Inflammatory macrophage treated with lipopolysaccharide for 1 hour (primary cell): ENCODE measurements around the gene CYTH4.

ENCODE experiments used
- DNase-seq, 2 donors: peaks; one replicate each; pipeline ENCODE4 v3.0.0-alpha.2; 2020 to 2022

CYTH4 gene

DNA sequence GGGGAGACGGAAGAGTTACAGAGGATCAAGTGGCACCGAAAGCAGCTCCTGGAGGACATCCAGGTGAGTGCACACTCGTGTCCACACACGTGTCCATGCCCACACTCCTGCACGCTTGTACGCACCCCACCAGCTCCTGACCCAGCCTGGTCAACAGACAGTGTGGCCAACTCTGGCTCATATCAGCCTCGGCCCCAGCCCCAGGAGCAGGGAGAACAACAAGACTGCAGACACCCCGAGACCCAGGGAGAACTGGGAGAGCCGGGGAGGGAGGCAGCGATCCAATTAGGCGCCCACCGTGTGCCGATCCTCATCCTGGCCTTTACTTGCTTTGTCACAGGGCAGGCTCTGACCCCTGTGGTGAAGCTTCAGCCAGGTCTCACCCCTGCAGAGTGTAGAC, 10.3 kb downstream of the CYTH4 start:
- no peak for DNase-seq

DNA sequence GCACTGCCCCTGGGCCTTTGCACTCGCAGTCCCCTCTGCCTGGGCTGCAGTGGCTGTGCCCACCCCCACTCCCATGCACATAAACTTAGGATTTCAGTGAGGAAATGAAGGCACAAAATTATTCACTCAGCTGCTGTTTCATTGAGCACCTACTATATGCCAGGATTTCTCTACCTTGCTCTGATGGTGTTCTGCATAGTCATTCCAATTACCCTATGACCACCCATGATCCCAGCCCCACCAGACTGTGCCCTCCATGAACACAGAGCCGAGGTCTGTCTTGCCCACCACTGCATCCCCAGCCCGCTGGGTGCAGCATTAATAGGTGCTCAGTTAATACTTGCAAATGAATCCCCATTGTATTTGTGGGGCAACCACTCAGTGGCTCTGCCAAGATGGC, 10.9 kb downstream of the CYTH4 start:
- no peak for DNase-seq

DNA sequence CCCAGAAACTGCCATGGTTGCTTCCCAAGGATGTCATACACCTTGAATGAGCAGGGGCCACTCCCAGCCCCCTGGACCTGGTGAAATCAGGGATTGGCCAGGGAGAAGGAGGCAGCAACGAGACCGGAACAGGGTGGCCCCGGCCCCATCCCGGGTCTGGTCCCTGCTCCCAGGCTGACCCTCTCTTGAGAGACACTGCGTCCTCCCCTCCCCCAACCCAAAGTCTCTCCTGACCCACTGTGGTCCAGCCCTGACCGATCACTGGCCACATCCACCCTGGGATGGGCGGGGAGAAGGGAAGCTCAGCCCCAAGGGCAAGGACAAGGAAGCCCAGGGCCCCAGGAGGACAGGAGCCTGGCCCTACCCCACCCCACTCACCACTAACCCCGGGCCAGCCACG, 12.4 kb downstream of the CYTH4 start:
- DNase-seq, result no peak

DNA sequence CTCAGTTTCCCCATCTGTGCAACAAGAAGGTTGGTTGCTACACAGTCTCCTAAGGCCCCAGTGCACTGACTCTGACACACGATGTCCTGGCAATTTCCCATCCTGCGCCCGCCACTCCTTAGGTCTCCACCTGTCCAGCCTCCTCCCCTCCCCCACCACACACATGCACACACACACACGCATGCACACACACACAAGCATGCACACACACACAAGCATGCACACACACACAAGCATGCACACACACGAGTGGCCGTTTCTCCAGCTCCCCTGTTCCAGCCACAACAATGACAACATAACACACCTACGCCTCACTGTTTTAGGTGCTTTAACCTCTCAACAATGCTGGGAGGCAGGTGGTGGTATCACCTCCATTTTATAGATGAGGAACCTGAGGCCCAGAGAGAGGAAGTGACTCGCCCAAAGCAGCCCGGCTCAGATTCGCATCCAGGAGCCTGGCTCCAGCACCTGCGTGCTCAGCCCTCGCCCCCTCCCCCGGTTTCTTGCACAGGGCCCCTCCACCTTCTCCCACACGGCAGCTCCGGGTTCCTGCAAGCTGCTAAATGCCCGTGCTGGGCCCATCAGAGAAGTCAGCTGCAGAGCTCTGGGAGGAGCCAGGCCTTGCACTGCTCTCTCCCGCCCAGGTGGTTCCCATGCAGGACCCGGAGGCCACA, 13.0 kb downstream of the CYTH4 start:
- no peak for DNase-seq

DNA sequence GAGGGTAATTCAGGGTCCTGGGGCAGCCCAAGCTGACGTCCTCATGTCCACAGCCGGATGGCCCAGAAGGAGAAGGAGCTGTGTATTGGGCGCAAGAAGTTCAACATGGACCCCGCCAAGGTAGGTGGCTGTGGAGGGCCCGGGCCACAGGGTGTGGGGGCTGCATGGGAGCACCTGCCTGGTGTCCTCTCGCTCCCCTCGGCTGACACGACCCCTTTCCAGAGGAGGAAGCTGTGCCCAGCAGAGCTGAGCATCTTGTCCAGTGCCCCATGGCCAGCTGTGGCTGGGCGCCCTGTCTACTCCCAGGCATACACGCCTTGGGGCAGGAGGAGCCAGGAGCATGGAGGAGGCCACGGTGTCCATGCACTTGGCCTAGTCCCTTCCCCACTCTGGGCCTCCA, 13.6 kb downstream of the CYTH4 start:
- DNase-seq, result no peak

DNA sequence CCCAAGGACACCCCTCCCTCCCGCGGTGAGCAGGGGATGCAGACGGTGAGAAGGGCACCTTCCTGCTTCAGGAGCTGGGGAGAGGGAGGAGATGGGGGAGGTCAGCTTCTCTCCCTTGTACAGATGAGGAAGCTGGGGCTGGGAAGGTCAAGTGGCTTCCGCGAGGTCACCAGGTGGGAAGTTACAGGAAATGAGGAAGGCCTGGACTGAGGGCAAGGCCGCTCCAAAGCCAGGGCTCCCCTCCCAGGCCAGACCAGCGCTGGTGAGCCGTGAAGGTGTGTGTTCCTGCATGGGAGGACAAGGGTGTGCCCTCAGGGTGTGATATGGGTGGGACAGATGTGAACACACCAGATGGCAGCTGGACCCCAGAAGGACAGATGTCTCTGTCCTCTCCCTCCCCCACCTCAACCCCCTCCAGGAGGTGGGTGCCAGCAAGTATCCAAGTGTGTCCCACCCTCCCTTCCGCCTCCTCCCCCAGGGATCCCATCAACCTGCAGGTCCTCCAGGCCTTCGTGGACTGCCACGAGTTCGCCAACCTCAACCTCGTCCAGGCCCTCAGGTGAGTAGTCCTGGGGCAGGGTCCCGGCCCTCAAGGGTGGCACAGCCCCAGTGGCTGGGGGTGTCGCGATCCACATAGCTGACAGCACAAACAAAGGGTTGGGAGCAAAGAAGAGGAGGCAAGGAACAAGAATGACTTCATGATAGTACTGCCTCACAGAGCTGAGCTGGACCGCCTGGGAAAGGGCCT, 16.6 kb downstream of the CYTH4 start:
- DNase-seq, result peak in 1 of 2 donors; percentile 61

DNA sequence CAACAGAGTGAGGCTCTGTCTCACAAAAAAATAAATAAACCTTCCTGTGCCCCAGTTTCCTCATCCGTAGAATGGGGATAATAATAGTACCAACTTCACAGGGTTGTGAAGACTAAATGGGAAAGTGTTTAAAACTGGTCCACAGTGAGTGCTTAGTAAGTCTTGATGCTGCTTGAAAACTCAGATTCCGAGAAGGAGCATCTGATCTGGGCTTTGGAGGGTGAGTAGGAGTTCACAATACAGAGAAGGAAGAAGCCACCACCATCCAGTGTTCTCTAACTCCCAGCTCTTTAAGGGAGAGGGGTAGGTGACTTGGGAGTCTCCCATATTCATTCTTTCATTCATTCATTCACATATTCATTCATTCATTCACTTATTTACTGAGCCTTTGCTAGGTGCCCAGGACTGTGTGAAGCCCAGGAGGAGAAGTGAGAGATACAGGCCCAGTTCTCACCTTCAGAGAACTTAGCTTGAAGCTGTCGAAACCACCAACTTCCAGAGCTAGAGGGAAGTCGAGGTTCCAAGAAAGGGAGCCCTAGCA, 17.7 kb downstream of the CYTH4 start:
- DNase-seq, result no peak

DNA sequence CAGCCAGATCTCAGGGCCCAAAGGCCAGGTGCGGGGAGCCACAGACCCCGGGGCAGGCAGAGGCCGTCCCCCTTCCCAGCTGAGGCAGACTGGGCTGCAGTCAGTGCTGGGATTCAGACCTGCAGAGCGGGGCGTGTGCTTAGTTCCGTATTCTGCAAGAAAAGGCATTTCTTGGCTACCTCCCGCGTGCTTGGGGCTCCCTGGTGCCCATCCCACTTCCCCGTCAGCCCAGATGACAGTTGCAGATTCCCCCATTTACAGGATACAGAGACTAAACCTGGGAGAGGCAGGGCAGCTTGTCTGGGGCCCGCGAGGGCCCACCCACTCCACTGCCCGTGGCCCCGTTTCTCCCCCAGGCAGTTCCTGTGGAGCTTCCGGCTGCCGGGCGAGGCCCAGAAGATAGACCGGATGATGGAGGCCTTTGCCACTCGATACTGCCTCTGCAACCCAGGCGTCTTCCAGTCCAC, 18.3 kb downstream of the CYTH4 start:
- DNase-seq, result peak; percentile 71 to 78

DNA sequence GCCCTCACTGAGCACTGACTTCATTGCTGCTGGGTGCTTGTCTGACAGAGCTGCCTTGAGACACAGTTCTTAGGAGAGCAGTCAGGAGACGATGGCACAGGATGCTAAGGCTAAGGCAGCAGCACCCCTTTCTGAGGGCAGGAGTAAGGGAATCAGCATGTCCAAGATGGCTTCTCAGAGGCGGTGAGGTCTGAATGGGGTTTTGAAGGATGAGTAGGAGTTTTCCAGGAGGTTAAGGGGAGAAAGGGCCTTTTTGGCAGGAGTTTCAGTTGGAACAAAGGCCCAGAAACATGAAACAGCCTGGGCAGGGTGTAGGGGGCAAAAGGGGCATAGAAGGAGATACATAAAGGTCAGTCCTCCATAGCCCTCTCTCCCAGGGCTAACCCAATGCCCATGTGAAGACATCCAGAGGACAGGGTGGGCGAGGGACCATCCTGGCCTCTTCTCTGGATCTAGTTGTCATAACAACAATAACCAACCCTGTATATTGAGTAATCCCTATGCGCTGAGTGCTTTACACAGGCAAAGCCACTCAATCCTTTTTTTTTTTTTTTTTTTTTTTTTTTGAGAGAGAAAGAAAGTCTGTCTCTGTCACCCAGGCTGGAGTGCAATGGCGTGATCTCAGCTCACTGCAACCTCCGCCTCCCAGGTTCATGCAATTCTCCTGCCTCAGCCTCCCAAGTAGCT, 19.0 kb downstream of the CYTH4 start:
- DNase-seq, result peak in 1 of 2 donors; percentile 40

DNA sequence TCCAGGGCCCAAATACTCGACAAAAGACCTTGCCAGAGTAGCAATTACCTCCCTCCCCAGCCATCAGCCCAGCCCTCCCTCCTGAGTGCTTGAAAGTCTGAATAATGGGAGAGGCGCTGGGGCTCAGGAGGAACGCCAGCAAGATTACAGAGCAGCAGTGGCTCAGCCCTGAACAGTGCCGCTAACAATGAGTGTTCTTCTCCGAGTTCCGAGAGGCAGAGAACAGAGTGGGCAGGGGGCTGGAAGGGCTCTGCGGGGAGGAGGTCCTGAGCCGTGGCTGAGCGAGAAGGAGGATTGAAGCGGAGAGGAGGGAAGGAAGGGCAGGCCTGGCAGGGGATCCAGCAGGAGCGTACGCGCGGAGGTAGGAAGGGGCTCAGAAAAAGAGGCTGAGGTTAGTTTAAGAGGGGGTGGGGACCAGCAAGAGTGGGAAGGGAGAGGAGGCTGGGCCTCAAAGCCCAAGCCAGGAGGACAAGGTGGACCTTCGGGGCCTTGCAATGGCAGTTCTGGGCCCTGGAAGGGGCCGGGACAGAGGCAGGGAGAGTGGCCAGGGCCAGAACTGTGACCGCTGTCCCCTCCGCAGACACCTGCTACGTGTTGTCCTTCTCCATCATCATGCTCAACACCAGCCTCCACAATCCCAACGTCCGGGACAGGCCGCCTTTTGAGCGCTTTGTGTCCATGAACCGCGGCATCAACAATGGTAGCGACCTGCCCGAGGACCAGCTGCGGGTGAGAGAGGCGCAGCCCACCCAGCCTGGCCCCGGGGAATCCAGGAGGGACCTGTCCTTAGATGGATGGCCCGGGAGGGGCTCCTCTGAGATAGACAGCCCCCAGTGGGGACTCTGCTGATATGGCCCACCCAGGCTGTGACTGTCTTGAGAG, 20.6 kb downstream of the CYTH4 start:
- no peak for DNase-seq

DNA sequence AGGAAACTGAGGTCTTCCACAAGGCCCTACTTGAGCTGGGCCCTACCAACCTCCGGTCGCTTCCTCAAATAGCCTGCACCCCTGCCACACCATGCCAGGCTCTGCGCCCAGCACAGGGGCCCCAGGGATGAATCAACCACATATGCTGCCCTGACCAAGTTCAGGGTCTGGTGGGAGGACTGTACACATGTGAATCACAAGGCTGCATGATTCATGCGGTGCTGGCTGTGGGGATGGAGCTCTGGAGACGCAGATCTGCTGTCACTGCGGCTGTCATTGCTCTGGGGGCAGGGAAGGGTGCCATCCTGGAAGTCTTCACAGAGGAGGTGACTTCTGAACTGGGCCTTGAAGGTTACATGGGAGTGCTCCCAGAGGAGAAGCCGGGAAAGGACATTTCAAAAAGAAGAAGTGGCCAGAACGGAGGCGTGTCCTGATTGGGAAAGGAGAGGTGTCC, 21.5 kb downstream of the CYTH4 start:
- peak; percentile 88 to 99 for DNase-seq

DNA sequence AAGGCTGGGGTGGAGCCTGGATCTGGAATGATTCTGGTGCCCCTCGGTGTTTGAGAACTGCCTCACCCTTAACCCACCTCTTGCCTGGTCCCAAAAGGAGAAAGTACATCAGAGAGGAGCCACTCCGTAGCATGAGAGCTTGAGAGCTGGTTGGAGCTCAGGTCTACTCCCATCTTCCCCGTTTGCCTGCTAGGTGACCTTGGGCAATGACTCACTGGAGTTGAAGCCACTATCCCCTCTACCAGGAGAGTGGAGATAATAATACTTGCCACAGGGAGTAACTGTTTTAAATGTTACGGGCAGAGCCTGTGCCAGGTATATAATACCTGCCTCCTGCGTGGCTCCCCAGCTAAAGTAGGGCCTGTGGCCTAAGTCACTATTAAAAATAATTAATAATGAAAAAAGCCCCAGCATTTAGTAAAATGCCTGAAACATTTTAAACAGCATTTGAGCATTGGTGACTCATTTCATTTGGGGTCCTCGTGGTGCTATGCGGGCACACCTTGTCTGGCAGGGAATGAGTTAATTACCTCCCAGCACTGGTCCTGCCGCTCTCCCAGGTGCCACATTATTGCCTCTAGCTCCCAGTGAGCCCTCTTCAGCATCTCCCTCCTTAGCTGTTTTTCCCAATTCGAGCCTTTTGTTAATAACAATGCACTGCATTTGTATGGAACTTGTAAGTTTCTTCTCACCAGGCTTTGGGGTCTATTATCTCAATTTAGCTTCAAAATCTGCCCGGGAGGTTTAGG, 22.5 kb downstream of the CYTH4 start:
- DNase-seq, result no peak

DNA sequence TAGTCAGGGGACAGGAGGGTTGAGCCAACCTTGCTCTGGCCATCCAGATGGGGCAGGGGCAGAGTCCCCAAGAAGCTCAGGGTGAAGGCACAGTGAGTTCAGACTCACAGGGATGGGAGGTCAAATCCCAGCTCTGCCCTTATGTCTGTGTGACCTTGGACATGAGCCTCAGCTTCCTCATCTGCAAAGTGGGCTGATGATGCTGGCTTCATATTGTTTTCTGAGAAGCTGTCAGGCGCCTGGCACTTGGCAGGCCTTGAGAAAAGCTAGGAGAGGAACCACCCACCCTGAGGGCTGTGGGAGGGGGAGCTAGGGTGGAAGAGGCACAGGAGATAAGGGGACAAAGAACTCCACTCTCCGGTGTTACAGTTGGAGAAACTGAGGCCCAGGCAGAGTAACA, 23.6 kb downstream of the CYTH4 start:
- DNase-seq, result no peak

DNA sequence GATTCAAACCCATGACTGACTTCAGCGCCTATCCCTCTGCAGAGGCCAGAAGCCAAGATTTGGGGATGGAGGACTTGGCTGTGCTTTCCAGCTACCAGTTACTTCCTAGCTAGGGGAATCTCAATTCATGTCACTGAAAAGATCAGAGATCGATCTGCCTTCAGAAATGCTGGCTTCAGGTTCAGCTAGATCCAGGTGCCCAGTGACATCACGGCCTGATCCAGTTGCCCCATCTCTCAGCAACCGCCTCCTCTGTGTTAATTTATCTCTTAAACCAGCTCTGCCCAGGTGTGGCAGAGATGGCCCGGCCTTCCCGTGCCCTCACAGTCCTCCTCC, 24.2 kb downstream of the CYTH4 start:
- DNase-seq, result no peak

DNA sequence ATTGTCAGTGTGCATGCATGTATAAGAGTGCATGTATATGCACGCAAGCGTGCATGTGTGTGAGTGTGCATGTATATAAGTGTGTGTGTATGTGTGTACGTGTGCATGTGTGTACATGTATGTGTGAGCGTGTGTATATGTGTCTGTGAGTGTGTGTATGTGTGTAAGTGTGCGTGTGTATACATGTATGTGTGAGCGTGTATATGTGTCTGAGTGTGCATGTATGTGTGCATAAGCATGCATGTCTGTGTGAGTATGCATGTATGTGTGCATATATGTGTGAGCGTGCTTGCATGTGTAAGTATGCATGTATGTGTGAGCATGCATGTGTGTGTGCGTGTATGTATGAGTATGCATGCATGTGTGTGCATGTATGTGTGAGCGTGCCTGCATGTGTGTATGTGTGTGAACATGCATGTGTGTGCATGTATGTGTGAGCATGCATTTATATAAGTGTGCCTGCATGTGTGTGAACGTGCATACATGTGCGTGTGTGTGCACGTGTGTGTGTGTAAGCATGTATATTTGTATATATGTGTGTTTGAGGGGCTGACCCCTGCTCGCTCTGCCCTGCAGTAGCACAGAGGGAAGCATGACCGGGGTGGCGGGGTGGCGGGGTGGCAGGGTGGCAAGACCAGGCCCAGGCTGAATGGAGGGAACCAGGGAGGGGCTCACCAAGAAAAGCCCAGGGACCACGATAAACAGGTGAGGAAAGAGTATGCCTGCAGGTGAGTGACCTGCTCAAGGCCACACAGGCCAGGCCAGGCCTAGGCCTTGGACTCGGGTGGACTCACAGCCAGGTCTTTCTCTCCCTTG, 26.3 kb downstream of the CYTH4 start:
- DNase-seq, result no peak

DNA sequence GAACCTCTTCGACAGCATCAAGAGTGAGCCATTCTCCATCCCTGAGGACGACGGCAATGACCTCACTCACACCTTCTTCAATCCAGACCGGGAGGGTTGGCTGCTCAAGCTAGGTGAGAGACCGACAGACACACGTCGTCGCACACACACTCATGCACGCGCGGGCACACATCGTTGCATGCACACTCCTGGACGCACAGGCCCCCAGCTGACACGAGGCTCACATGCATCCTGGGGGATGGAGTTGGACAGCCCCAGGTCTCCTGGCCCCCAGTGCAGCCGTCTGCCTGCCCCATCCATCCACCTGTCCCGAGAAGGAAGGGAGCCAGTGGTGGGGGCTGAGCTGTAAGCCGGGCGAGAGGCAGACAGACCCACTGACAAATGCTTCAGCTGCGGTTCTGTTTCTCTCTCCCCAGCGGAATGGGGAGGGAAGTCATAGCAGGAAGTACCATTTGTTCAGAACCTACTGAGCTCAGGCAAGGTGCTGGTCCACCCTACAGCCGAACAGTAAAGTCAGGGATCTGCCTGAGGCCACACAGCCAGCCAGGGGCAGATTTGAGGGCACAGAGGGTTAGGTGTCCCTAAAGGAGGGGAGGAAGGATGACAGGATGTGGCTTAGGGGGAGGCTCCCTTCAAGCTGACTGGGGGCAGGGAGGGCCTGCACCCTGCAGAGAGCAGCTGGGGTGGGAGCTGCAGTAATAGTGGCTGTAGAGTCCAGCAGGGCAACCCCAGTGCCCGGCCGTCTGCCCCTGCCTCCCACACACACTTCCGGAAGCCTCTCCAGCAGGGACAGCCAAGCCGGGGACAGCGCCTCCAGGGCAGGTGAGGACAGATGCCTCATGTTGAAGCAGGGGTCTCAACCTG, 27.1 kb downstream of the CYTH4 start:
- DNase-seq, result peak in 1 of 2 donors; percentile 40

DNA sequence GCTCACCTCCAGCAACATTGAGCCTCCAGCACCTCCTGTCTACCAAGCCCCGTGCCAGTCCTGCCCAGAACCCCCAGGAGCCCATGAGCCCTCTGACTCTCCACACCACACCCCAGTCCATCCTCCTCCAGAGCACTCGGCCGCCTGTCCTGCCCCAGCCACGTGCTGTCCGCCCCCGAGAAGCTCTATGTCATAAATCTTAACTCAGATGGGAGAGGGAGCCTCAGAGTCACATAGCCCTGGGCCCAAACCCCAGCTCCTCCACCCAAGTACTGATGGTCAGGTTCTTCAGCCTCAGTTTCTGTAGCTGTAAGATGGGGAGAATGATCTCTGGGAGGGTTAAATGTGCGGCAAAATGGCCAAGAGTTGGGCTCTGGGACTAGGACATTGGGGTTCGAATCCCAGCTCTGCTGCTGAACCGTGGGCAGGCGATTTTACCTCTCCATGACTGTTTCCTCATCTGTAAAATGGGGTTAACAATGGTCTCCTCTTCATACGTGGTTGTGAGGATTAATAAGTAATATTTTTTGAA, 27.8 kb downstream of the CYTH4 start:
- DNase-seq, result peak; percentile 52 to 76

DNA sequence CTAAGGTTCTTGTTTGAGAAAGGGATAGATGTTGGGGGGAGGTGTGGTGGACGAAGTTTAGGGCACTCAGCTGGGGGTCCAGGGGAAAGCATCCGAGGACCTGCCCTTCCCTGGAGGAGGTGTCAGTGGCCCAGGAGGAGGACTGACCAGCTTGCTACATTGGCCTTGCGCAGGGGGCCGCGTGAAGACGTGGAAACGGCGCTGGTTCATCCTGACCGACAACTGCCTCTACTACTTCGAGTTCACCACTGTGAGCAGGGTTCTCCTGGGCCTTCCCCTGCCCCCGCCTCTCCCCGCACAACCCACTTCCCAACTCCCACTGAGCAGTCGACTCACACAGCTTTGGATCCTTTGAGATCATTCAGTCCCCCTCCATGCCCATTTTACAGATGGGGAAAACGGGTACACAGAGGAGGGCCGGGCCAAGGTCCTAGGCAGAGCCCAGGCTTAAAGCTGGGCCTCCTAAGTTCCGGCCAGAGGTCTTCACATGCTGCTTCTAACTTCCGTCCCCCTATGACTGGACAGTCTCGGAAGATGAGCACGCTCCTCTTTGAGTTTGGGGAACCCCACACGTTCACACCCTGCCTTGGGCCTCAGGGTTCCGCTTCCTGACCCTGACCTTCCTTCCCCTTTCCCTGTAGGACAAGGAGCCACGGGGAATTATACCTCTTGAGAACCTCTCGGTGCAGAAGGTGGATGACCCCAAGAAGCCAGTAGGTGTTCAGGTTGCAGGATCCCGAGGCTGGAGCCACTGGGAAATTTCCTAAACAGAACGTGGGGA, 28.7 kb downstream of the CYTH4 start:
- DNase-seq, result peak; percentile 91 to 93
